ENCODE results near the gene TBCA.

DNA sequence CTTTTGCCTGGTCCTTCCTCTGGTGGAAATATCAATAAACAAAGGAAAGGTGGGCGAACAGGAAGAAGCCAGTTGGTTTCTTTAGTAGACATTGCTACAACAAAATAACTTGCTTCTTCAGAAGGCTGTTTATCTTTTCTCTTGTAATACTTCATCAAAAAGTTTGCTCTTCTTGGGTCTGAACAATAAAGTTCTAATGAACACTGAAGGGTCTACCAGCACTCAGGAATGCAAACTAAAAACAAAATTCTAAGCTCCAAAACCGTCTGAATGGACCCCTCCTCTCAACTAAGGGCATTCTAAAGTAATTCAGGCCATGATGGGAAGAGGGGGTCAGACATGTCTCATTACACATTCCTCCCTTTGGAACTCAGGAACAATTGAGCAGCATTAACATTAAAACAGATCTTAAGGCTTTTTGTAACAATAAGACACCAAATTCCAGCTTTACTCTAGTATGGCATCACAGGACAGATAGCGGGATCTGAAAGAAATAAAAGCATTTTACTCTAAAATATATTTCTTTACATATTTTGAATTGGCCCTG is 2.3 kb downstream of the TBCA start:
- TF ChIP-seq CTCF (IDR thresholded peaks at IDR 0.05) (no peak), POLR2A (IDR thresholded peaks at IDR 0.05; ENCODE audit: low read depth) (no peak), EP300 (IDR thresholded peaks at IDR 0.05) (no peak), POLR2AphosphoS5 (IDR thresholded peaks at IDR 0.05) (no peak)
